GDM1 (cell line): Measurements from ENCODE around the gene OPALIN.
"Not testable (repeated sequence)": the region's sequence is repeated elsewhere in the genome, so short reads cannot be mapped to it uniquely, and the experiment has no call there.

Experiments
- DNase-seq: peaks from one replicate; lab custom pipeline; 2025; lab: John Stamatoyannopoulos, UW

Gene OPALIN

DNA sequence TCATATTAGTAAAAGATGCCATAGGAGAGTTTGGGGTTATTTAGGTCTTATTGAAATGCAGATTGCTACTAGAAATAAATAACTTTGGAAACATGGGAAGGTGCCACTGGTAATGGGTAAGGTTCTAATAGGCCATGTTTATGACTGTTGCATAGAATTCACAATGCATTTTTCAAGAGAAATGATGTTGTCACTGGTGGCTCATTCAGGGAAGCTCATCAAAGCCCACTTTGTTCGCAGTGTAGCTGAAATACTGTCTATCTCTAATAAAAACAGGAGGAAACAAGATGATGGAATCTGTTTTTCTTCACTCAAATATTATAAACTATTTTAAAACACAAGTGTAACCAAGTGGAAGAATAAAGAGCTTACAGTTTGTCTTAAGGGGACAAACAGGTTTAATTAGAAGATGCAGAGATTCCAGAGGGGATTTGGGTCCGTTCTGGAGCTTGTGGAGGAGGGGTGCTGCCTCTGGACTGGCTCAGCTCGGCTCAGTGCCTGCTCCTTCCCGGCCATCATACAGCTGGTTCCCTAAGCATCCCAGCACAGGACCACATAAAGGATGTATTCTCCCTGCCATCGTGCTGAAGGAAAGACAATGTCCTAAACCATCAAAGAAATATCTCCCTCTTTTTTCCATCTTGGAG lies 20.4 kb downstream of the OPALIN start:
- DNase-seq = no peak

DNA sequence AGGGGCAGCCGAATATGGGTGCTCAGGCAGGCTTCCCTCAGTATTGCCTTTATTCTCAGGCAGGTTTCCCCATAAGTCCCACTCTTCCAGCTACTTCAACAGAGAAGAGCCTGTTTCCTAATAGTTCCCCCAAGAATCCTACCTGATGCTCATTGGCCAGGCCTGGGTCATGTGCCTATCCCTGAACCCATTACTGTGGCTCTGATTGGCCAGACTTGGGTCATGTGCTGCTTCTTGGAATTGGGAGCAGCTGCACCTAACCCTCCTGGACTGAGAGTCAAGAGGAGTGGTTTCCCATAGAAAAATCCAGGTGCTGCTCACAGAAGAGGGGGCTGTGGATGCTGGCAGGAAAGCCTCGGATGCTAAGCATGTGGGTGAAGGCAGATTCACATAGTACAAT lies 21.7 kb downstream of the OPALIN start:
- no peak for DNase-seq

DNA sequence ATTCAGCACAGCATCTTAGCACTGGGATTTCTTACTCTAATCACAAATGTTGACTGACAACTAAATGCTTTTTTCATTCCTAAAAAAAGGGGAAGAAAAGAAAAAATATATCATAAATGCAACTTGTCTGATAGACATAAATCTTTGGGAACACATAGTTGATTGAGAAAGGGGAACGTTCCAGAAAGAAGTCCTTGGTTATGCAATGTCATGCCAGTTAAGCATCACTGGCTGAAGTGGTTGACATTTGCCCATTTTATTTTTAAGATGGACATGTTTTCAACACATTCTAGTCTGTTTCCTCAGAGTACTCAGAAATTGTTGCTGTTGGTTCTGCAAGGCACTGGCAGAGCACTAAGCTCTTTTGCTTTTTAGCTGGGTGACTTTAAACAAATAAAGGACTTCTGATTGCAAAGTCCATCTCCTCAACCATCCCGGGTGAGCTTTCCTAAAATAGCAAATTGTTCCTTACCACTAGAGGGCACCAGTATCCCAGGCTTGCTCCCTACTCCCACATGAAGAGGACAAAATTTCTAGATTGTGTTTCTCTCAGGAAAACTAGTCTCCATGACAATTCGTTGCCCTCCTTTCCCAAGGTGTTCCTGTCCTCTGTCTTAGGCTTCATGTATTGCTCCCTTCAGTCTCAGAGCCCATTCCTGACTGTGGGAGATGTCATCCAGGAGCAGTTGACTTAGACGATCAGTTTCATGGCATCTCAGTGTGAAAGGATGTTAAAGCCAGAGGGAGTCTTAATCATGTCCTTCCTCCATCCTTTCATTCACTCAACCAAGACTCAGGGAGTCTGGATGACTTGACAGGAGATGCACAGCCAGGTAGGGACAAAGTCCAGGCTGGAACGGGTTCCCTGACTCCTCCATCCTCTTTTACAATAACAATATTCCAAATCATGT lies 23.9 kb downstream of the OPALIN start:
- DNase-seq = no peak

DNA sequence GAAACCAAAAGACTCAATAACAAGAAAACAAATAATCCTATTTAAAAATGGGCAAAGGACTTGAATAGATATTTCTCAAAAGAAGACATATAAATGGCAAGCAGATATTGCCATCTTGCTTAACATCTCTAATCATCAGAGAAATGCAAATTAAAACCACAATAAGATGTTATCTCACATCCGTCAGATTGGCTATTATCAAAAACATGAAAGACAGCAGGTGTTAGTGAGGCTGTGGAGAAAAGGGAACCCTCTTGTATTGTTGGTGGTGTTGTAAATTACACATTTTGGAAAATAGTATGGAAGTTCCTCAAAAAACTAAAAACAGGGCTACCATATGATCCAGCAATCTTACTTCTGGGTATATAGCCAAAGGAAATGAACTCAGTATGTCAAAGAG lies 25.7 kb downstream of the OPALIN start:
- DNase-seq = no peak

DNA sequence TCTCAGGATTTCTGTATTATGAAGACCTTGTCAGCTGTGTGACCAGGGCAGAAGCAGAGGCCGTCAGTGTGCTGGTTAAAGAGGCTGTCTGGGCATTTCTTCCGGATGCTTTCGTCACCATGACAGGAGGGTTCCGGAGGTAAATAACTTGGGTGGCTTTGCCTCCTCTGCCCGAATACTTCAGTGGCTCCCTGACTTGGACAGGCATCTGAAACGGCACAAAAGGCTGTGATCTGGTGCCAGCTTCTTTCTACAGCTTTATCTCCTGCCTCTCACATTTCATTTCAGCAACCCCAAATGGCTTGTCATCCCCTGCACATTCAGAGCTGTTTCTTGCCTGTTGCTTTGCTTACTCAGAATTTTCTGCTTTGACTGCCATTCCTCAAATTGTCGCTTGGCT lies 31.3 kb downstream of the OPALIN start:
- no peak for DNase-seq

DNA sequence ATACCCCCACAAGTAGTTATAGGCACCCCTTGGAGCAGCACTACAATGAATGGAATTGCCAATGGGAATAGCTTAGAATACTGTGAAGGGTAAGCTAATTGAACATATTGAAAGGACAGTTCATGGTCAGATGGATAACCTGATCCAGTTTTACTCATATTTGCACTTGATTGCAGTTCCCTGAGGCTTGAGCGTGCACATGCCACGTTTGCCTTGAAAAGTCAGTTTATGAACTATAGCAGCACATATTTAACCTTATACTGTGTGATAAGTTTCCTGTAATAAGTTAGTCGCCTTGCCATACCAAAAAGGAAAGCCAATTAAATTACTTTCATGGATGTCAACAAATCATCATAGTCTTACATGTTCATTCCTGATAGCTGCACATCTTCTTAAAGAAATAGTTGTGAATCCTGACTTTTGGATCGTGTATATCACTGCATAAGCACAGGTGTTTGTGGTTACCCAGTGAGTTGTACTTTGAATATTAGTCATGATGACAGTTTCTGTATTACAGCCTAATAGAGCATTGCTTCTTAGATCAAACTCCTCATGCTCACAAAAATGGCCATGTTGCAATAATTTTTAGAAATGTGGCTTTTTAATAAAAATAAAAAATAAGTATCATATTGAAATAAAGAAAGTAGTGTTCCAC lies 33.0 kb downstream of the OPALIN start:
- no peak for DNase-seq

DNA sequence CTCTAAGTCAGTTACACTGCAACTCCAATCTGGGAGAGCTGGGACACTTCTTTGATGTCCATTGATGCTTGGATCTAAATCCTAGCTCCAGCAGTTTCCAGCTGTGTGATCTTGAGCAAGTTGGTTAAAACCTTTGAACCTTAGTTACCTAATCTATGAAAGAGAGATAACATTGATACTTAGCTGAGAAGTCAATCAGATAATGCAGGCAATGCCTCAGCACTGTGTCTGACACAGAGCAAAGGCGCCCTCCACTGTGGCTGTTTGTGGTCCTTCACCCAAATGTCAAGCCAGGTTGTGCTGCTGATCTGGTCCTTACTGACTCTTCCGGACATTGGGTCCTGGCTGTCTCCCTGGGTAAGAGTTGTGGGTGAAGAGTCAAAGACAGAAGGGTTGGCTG lies 34.4 kb downstream of the OPALIN start:
- DNase-seq = no peak

DNA sequence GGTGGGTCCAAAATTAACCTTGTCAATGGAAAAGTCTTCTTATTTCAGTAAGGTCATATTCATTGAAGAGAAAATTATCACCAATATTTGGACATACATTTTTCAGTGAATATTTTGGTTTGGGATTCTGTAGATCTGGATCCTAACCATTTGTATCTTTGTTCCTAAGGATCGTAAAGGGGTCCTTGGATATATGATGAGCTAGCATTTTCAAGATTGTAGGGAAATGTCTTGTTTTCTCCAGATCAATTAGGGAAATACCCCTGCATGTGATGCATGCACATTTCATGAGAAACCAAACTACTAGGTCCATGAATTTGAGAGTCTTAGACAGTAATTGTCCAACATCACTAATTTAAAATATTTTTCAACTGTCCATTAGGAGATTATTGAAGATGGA lies 36.5 kb downstream of the OPALIN start:
- DNase-seq = no peak

DNA sequence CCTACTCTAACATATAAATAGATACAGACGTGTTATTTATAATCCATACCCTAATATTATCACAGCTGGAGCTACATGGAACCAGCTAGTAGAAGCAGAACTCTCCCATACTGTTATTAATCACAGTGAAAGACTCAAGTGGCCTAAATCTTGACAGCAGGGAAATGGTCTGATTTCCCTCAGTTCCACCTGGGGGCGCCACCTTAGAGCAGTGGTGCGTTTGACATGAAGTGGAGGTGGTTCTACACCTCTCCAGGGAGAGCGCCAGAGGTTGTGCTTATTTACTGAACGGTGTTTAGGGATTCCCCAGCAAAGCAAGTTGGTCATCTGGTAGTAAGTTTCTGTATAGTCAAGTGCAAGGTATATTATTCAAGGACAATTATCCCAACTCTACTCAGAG lies 37.0 kb downstream of the OPALIN start:
- no peak for DNase-seq

DNA sequence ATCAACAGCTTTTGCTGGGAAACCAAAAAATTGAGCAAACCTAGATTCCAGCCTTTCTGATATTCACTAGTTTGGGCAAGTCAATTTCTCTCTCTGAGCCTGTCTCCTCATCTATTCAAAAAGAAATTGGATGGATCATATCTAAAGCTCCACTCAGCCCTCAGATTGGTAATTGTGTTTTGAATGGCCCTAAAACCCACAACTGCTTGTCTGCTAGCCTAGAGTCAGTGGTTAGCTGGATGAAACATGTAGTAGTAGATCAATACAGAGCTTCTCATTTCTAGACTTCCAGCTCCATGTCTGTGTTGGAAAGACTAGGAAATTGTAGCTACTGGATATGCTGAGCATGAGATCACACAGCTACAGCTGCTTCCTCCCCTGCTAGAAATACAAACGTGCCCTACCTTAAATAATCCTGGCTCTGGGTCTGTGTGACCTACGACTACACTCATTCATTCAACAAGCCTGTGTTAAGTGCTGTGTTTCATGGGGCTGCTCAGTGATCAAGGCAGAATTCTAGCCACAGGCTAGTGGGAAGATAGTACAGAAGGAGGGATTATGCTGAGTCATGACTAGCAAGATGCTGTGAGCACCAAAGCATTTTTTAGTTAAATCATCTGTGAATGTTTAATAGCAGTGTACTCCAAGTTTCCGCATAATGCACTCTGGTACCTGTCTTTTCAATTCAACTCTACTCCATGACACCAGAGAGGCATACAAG lies 38.9 kb downstream of the OPALIN start:
- no peak for DNase-seq

DNA sequence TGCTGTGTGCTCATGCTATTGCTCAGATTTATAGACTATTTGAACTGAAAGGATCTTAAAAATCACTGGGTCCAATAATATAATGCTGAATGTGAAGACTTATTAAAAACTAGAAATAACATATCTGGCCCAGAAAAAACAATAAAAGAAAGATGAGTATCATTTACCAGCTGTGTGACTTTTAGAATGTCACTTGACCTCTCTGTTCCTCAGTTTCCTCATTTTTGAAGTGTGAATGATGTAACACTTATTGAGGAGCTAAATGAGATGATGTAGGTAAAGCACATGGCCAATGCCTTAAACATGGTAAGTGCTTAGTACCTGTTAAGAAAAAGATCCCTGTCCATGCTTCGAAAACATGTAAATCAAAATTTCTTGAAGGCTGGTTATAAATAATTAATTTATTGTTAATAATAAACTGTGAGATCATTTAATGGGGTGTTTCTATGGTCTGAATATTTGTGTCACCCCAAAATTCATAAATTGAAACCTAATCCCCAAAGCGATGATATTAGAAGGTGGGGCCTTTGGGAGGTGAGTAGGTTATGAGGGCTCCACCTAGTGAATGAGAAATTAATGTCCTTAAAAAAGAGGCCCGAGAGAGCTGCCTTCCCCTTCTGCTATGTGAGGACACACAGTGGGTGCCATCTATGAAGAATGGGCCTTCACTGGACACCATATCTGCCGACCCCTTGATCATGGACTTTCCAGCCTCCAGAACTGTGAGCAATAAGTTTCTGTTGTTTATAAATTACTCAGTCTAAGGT lies 41.6 kb downstream of the OPALIN start:
- no peak for DNase-seq

DNA sequence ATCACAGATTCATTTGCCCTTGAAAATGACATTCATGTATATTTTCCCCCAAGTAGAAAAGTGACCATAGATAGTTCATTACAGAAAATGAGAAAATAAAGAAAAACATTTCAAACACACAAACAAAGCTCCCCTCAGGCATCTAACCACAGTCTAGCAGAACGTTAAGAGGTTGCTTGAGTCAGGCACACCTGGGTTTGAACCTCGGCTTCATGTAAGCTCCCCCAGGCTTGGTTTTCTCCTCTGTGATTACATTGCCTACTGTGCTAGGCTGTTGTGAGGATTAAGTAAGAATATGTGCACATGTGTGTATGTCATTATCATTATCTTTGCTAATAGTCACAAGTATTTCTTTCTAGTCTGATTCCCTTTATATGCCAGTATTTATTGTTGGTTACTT lies 45.5 kb downstream of the OPALIN start:
- no peak for DNase-seq

DNA sequence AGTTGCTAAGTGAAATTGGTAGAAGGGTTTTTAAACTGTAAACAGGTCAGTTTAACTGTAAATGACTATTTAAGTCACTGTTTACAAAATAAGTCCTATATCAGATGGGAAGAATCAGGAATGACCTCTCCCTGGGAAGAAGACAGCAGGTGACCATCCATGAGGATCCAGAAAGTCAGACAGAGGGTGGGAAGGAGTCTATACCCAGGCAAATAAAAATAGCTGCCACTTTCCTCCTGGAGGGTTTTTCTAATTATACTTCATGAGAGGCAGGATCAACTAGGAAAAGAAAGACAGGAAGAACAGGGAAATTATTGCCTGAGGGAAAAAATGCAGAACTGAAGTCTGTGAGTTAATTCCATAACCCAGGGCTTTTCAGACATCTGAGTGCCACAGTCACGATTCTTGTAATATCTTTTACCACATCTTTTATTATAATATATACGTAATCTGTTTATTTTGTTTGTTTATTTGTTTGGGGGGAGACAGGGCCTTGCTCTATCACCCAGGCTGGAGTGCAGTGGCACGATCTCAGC lies 47.6 kb downstream of the OPALIN start:
- no peak for DNase-seq

DNA sequence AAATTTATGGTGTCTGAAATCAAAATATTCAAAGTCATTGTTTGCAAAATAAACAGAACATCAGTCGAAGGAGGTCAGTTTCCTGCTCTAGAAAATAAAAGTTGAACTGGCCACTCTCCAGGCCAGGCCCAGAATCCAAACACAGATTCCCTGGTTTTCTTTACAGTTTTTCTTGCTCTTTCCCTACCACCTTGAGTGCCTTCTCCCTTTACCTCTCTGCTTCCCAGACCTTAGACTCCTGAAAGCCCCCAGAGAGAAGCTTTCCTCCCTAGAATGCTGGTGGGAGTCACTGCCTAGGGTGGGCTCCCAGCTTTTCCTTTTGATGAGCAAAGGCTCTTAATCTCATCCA lies 48.5 kb downstream of the OPALIN start:
- no peak for DNase-seq

DNA sequence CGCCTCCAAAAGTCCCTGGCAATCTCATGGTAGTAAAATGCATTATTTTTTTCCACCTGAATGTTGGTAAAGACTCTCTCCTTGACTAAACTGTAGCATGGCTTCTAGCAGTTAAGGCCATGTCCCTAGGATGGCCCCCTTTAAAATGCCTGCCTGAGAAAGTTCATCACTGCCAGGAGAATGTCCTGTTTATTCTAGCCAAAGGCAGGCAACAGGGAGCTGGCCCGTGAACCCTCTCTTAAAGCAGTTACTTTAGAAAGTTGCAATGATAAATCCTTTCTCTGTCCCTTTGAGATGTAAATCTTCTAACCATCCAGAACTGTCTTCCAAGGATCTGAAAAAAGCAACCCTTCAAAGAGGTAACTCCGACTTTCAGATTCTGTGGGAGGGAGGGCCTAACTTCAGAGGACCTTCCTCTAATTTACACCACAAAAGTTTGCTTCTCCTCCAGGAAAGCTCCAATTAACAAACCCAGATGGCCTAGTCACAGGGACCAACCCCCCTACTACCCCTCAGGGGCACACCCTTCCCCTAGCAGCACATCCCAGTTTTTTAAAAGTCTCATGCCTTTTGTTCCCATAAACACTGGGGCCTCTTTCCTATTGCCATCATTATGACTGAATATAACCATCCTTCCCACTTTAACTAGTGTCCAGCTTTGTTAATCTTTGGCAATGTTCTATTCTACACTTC lies 49.0 kb downstream of the OPALIN start:
- DNase-seq = no peak

DNA sequence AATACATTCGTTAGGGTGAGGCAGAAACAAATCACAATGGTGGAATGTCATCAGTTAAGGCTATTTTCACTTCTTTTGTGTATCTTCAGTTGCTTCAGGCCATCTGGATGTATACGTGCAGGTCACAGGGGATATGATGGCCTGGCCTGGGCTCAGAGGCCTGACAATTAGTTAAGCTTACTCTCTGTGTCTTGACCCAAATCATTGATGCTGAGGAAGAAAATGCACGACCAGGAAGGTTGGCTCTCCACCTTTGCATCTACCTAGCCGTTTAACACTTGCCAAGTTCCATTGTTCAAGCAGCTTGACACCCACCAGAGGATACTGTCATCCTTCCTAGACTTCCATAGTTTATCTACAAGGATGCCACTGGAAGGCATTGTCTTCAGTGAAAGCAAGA lies 49.9 kb downstream of the OPALIN start:
- DNase-seq = not testable (repeated sequence)

DNA sequence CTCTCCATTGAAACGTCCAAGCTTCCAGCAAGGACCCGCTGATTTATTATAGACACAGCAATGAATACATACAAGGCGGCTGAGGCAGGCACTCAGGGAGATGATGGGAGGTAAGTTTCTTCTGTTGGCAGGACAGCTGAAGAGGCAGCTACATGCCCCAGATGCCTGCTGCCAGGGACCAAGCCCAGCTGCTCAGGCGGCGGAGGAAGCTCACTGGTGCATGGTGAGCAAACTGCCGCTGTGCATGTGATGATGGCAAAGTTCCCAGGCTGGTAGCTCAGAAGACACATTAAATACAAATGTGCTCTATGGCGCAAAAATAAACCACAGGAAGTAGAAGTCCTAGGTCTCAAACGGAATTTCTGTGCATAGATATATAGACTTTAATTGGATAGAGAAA lies 52.3 kb downstream of the OPALIN start:
- DNase-seq = no peak

DNA sequence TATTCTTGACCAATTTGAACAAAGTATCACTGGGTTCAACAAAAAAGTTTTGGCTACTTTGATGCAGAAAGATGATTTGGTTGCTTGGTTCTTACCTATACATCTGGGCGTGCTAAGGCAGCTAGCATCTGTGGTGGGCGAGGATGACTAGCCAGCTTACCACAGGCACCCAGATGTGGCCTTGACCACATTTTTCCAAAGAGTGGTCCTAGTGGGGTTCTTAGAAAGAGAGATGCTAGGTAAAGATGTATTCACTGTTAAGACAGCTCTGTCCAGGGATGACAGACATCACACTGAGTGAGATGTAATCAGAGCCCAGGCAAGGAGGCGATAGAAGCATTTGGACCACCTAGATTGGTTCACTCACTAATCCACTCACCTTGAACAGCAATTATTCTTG lies 53.8 kb downstream of the OPALIN start:
- DNase-seq = no peak

DNA sequence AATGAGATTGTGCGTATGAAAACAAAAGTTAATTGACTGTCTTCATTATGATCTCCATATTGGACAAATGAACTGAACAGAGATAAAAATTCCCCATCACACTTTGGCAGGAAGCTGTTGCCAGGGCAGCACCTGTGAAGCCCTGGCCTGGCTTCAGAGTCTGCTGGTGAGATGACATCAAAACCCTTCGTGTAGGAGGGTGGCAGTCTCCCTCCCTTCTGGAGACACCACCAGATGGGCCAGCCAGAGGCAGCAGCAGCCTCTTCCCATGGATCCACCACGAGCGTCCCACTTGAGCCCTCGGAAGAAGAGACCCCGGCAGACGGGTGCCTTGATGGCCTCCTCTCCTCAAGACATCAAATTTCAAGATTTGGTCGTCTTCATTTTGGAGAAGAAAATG lies 54.6 kb downstream of the OPALIN start, which contains the start of gene DNTT:
Gene DNTT, plus strand, starts transcription at position 205 of the 400 bp plus-strand sequence. Its CDS starts 64 bp downstream, at position 269.
- DNase-seq = no peak

DNA sequence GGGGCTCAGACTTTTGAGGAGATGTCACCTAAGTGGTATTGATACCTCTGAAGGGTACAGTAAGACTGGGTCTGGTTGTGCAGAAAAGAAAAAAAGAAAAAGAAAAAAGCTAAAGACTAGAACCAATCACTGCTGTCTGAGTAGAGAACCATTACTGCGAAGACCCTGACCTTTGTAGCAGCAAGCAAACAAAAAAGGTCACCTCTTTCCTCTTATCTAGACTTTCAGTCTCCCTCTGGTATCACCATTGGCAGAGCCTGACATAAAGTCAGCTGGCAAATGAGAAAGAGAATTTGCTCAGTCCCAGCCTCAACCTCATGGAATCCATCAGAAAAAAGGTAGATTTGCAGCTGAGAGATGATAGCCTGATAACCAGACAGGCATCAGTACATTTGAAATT lies 57.2 kb downstream of the OPALIN start:
- DNase-seq = no peak

DNA sequence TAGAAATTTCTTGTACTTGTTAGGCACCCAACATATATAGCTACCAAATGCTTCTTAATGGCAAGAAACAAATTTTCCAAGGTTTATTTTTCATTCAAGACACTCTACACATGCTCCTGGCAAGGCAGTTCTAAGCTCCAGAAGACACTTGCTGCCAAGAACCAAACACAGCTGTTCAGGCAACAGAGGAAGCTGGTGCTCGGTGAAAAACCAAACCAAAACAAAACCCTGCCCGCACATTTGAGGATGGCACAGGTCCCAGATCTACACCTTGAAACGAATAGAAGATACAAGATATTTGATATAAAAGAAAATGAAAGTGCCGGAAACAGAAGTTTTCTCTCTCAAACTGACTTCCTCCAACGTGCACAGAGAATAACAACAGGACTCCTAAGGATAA lies 59.4 kb downstream of the OPALIN start:
- DNase-seq = no peak
